ENCODE measurements around the gene IL20RB.

- no peak for TF ChIP-seq SP1 (IDR thresholded peaks at IDR 0.05)
- no peak for TF ChIP-seq CTCF (IDR thresholded peaks at IDR 0.05; ENCODE audit: low read depth, low read length, missing input control)
- no peak for TF ChIP-seq JUND (IDR thresholded peaks at IDR 0.05)
- no peak for TF ChIP-seq TAF1 (conservative IDR thresholded peaks at IDR 0.05)
These were observed 10.3 kb upstream of the IL20RB start for GRCh38 chr3:136947477-136947876.
